GM18508 (cell line): Measurements from ENCODE around the gene GMPS.
"Not testable (repeated sequence)": the region's sequence is repeated elsewhere in the genome, so short reads cannot be mapped to it uniquely, and the experiment has no call there.

Experiments
- ATAC-seq: cut with Tn5 transposase; IDR thresholded peaks from one replicate; pipeline ENCODE4 v1.9.1; 2021; ENCODE audit warnings: moderate number of reproducible peaks; ENCODE audit not compliant: insufficient read depth, unreplicated experiment

GMPS gene

DNA sequence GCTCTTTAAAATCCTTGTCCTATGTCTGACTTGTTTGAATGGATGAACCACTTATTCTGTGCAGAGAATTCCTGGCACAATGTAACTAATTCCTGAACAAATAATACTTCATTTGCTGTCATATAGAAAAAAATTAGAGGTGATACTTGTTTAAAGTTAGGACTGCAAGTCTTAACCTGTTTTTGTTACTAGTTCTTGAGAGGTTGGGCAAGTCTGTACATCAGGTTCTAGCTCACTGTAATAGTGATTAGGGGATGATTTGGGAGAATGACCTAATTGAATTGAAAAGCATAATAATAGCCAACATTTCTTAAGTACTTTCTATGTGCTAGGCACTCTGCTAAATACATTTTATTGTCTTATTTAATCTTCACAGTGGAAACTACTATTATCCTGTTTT, 49.3 kb downstream of the GMPS start:
- no peak for ATAC-seq

DNA sequence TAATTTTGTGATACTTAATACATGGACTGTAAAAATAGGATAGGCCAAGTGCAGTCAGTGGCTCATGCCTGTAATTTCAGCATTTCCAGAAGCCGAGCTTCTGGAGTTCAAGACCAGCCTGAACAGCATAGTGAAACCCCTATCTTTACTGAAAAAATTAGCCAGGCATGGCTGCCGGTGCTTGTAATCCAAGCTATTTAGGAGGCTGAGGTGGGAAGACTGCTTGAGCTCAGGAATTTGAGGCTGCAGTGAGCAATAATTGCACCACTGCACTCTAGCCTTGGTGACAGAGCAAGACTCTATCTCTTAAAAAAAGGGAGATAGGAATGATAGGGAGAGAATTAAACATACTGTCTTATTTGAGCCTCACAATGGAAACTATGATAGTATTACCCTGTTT, 51.0 kb downstream of the GMPS start:
- no peak for ATAC-seq

DNA sequence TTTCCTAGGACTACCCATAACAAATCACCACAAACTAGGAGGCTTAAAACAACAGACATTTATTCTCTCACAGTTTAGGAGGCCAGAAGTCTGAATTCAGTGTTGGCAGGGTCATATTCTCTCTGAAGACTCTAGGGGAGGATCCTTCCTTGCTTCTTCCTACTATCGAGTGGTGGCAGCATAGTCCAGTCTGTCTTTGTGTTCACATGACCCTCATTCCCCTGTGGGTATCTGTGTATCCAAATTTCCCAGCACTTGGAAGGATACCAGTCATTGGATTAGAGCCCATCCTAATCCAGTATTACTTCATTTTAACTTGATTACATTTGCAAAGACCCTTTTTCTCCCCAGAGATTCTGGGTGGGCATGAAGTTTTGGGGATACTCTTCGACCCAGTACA, 63.8 kb downstream of the GMPS start:
- ATAC-seq, result no peak

DNA sequence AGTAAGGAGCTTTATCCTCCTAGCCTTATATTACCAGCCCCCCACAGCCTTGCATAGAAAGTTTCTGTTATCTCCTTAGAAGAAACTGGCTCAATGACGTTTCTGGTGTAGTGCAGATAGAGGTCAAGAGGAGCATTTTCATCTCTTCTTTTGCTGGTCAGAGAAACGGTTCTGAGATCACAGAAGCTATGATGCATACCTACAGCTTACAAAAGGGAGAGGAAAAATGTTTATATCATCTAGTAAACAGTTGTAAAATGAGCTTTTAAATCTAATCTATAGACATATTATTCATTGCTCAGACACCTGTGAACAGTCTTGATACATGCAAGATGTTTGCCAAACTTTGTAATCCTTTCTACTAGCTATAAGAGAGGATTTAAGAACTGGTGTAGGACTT, 68.0 kb downstream of the GMPS start:
- no peak for ATAC-seq

DNA sequence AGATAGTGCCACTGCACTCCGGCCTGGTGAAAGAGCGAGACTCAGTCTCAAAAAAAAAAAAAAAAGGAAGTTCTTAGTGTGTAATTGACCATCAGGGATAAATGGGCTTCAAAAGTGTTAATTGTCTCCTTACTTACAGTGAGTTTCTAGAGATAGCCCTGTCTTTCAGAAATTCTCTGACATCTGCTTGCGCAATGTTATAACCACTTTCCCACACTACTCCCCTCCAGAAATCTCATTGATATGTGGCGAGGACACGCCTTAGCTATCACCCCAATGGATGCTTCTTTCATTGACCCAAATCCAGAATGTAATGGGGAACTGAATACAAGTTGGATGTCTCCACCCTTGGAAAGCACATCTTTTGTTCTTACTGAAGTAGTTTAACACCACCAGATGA, 70.9 kb downstream of the GMPS start:
- ATAC-seq, result no peak

DNA sequence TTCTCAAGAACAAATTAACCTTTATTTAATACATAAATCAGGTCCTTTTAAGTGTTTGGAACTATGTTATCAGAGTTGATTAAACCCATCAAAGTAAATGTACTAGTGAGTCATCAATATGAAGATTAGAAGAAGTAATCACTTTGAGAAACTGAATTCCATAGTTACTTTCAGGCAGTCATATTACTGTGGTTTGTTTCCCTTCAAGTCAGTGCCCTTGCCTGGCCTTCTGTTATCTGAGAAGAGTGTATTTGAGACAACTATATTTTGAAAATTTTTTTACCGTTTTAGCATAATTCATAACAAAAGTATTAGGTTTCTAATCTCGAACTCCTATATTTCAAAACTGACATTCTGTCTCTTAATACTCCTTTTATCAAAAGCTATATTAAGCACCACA, 73.6 kb downstream of the GMPS start:
- ATAC-seq, result no peak

DNA sequence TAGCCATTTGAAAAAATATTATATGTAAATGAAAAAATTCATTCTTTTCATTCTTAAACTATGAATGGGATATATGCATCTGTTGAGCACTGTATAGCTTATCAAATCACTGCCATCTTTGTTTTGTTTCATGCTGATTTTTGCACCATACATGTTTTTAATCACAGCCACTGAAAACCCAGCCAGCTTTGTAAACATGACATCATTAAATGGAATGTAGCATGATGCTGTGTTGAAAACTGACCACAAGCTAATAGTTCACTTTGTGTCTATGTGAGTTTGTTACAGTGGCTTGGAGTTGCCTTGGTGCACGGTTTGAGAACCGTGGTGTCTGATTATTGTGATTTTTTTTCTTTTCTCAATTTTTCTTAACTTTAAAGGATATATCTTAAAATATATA, 75.7 kb downstream of the GMPS start:
- no peak for ATAC-seq

DNA sequence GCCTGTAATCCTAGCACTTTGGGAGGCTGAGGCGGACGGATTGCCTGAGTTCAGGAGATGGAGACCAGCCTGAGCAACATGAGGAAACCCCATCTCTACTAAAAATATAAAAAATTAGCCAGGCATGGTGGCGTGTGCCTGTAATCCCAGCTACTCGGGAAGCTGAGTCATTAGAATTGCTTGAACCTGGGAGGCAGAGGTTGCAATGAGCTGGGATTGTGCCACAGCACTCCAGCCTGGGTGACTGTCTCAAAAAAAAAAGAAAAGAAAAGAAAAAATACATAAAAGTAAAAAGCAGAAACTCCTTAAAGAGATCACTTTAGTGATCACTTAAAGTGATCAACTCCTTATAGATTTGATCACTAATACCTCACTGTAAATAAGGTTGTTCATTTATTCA, 78.0 kb downstream of the GMPS start:
- ATAC-seq, result no peak

DNA sequence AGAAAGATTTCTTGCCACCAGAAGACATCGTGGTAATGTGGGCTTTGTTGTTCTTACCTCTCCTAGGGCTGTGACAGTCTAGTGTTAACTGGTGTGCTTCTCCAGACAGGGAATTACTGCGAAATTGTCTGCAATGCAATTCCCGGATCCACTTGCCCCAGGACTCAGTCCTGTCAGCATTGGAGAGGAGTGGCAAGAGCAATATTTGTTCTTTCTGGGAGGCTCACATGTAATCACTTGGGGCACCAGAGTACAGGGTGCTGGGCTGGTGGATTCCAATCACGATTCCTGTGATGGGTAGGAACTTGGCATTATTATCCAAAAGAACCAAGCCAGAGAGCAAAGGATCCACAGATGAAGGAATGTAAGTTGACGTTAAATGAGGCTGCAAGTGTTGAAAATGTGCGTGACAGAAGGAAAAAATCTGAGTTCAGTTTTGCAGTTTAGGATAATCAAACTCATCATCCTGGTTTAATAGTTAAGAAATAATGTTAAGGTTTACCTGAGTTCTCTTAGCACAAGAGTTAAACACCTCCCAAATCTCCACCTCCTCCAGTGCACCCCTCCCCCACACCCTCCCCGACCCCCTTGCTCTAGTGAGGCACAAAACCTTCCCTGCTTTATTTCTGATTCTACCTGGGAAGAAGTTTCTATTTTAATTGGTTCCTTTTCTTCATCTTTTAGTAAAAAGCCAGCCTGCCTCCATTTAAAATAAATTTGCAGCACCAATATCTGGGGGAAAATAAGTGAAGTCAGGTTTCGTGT, 79.2 kb downstream of the GMPS start:
- ATAC-seq, result no peak

DNA sequence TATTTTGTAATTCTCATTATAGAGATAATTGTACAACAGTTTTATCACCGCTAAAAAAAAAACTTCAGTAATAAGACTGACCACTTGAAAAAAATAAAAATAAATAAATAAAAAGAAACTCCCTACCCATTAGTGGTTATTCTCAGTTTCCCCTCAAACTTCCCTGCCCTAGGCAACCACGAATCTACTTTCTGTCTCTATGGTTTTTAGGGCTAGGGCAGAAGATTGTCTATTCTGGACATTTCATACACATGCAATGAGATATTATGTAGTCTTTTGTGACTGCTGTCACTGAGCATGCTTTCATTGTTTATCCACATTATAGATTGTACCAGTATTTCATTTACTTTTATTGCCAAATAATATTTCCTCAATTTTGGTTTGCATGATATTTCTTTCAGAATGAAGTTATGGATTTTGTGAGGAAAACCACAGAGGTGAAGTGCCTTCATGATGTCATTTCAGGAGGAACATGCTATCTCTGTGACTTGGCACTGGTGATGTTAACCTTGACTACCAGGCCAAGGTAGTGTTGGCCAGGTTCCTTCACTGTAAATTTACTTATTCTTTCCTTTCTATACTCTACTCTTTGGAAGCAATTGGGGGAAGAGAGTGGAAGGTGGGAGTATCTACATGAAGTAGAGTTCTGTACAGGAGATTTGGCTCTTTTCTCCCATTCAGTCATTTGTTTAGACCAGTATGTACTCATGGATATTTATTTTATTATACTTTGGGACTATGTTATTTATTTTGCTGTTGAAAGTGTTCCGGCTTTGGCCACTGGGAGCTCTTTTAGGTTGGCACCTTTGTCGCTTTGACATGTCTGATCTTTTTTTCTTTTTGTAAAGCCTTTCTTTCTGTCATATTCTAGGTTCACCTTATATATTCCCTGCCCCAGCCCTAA, 86.3 kb downstream of the GMPS start:
- no peak for ATAC-seq

DNA sequence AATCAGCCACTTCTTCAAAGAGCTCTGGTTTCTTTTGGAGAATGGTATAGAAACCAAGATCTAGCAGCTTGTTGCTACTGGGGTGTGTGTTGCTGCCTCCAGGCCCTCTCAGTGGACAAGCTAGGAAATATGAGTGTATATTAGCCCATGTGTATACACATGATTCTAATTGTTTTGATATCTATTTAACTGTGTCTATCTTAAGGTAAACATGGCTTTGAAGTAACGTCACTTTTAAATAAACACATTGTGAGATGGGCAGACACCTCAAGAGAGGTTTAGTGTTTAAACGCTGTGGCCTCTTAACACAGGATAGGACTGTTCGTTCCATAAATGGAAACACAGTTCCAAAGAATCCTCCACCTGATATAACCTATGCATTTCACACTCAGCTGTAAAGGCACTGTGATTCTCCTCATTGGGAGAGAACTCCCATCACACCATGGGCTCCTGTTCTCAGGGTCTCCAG, 87.0 kb downstream of the GMPS start:
- ATAC-seq, result no peak

DNA sequence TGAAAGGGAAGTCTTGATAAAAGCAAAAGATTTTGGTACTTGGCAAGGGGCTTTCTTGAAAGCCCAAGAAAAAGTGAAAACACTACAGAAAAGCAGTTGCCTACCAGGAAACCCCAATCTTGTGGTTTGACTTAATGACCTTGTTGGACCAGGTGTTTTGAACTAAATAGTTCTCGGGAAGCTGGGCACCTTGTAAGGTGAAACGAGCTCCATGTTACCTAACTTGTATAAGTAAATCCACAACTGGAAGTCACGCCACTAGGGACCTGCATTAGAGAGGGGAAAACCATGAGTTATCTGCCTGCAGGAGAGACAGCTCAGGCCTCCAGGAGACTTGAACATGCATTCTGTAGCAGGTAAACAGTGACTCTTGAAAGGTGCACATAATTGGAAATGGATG, 88.2 kb downstream of the GMPS start:
- no peak for ATAC-seq

DNA sequence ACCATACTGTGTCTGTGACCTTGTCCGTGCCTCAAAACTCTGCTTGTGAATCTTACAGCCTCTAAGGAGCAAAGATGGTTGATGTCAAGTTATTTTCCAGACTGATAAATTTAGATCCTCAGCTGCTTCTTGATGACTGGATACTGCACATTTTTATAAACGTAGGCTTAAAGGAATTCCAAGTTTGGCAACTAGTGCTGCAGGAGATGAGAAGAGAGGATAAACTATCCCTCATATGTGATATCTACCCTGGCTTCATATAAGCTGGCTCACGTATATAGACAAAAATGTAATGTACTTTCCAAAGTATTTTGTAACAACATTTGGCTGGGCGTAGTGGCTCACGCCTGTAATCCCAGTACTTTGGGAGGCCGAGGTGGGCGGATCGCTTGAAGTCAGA, 89.6 kb downstream of the GMPS start:
- no peak for ATAC-seq

DNA sequence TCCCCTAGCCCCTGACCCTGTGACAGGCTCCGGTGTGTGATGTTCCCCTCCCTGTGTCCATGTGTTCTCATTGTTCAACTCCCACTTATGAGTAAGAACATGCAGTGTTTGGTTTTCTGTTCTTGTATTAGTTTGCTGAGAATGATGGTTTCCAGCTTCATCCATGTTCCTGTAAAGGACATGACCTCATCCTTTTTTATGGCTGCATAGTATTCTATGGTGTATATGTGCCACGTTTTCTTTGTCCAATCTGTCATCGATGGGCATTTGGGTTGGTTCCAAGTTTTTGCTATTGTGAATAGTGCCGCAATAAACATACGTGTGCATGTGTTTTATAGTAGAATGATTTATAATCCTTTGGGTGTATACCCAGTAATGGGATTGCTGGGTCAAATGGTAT, 90.6 kb downstream of the GMPS start:
- not testable (repeated sequence) for ATAC-seq

DNA sequence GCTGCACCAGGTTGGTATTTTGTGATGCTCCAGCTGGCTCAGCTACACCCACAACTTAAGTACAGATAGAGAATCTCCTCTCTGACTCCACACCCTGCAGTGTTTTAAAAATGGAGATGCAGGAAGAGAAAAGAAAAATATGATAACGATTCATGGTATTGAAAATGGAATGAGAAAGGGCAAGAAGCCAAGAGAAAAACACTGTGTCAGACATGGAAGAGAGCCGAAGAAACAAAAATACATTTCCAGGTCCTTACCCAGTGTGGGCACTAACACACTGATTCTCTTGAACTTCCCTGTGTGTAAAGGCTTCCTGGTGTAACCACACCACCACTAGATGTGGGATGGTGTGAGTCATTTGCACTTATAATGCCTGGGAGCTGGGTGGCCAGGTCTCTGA, 93.1 kb downstream of the GMPS start:
- no peak for ATAC-seq

DNA sequence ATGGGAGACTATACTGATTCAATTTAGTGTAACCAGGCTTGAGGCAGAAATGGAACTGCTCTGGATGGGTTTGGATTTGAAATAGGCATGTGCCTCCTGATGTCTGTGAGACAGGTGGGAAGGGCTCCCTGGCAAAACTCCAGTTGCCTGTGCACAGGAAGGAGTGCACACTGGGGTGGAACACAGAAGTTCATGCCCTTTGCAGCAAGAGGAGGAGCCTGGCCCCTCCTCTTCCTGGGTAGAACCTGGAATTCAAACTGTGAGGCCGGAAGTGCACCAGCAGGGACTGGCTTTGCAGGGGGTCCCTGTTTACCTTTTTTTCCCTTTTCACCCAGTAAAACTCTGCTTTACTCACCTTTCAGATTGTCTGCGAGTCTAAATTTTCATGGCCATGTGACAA, 99.9 kb downstream of the GMPS start:
- no peak for ATAC-seq

DNA sequence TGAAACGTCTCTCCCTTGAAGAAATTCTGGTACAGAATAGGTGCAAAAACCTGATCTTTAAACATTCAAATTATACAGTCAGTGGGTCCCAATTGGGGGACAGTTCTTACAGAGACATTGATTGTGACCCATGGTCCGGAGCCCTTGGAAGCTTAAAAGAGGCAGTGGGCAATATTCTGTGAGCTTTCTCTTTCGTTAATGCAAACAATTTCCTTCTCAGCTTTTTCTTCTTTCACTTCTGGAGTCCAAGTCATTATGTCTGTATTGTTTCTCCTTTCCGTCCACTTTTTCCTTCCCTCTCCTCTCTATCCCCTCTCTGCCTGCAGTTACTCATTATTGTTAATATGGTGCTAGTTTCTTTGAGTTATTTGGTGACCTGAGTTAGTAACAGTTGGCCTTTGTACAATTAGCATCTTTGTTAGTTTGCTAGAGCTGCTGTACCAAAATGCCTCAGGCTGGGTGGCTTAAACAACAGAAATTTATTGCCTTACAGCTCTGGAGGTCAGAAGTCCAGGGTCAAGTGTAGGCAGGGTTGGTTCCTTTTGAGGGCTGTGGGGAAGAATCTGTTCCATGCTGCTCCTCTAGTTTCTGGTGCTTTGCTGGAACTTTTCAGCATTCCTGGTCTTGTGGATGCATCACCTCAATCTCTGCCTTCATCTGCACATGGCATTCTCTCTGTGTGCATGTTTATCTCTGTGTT, 102.6 kb downstream of the GMPS start:
- peak; percentile 51 for ATAC-seq

DNA sequence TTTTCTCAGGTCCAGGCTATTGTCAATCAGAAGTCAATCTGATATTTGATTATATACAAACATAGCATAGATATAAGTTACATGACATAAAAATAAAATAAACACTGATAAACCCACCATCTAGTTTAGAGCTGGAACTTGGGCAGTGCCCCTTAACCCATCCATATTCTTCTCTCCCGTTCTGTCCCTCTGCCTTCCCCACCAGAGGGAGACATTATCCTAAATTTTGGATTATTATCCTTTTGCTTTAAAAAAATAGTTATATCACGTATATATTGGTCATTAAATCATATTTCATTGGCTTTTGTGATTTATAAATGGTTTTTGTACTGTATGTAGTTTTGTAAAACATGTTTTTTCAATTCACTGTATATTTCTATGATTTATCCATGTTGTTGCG, 107.9 kb downstream of the GMPS start:
- ATAC-seq, result no peak

DNA sequence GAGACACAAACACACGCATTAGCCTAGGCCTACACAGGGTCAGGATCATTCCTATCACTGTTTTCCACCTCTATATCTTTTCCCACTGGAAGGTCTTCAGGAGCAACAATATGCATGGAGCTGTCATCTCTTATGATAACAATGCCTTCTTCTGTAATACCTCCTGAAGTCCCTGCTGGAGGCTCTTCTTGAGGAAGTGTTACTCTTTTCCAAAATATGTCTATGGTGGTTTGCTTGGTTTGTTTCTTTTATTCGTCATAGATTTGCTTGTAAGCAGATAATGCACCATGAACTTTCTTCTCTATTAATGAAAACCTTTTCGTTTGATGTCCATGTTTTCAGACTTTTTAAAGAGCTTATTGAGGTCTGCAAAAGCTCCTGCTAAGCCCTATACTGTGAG, 109.3 kb downstream of the GMPS start:
- no peak for ATAC-seq

DNA sequence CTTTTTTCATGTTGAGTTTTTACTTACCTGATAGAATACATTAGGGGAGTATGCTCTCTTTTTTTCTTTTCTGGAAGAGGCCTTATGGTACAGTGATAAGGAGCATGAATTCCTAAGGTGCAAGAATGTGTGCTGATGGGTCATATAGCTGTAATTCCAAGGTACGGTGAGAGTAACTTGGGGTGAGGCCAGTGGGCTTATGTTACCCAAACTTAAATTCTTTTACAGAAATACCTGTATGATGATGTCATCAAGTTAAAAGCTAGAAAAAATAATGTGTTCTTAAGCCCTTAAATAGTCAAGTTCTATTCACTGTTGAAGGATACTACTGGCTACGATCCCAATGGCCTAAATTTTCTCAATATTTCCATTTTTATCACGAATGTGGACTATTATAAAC, 111.2 kb downstream of the GMPS start:
- no peak for ATAC-seq

DNA sequence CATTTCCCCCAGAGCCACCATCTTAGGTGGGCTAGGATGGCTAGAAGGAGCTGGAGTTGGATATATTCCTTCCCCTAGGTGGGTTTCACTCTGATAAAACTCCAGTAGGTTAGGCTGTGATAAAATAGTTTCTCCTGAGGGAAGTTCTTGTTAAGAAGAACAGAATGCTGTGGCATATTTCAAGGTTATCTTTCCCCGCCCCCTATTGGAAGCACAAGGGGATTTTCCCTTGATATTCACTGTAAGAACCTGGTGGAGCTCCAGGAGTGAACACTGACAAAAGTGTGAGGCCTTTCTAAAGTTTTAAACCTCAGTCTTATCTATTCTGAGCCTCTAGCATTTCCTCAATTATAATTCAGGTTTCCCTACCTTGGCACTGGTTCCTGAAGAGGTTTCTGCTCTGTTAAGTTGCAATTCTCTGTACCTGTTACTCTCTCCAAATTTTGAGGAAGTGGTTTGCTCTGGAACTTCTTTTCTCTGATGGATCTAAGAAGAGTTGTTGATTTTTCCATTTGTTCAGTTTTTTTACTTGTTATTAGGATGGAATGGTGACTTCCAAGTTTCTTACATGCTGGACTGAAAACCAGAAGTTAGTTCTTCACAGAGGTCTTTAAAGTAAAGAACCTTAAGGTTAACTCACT, 113.5 kb downstream of the GMPS start:
- ATAC-seq, result no peak
